ENCODE data around the gene DACH1.

The DACH1 gene

DNA sequence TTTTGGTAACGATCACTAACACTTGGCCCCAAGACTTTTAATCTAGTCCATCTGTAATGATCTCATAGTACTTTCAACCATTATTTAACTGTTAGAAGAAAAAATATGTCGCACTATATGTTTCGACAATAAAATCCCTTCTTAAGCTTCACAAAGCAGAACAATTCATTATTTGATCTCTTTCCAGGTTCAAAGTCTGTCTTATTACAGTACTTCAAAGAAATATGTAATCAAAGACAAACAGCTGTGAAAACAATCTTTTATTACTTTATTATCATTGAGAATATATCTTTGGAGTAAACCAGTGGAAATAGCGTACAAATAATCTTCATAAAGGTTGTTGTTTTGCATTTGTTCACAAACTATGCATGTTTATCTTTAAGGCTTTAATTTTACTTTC lies 93.5 kb downstream of the DACH1 start:
- Histone ChIP-seq H2AFZ (ENCODE audit: low read depth, low read length) (no peak overlapping the region), H3K4me3 (ENCODE audit: low read length) (no peak overlapping the region), H3K9me3 (ENCODE audit: insufficient read depth, low read length) (no peaks in the 10 kb centered on the region), H3K79me2 (ENCODE audit: low read length) (no peaks in the 10 kb centered on the region), H3K4me1 (ENCODE audit: low read length) (no peaks in the 10 kb centered on the region), H3K36me3 (replicated peaks; ENCODE audit: low read depth, low read length) (no peaks in the 10 kb centered on the region), H3K27me3 (ENCODE audit: low read depth, low read length) (no peaks in the 10 kb centered on the region), H3K9ac (ENCODE audit: low read length) (no peak overlapping the region), H3K4me2 (ENCODE audit: low read length) (no peak overlapping the region), H4K20me1 (ENCODE audit: insufficient read depth, low read length) (no peaks in the 10 kb centered on the region), H3K27ac (ENCODE audit: low read length) (no peak overlapping the region)
- TF ChIP-seq, protein P1, sequence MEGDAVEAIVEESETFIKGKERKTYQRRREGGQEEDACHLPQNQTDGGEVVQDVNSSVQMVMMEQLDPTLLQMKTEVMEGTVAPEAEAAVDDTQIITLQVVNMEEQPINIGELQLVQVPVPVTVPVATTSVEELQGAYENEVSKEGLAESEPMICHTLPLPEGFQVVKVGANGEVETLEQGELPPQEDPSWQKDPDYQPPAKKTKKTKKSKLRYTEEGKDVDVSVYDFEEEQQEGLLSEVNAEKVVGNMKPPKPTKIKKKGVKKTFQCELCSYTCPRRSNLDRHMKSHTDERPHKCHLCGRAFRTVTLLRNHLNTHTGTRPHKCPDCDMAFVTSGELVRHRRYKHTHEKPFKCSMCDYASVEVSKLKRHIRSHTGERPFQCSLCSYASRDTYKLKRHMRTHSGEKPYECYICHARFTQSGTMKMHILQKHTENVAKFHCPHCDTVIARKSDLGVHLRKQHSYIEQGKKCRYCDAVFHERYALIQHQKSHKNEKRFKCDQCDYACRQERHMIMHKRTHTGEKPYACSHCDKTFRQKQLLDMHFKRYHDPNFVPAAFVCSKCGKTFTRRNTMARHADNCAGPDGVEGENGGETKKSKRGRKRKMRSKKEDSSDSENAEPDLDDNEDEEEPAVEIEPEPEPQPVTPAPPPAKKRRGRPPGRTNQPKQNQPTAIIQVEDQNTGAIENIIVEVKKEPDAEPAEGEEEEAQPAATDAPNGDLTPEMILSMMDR (IDR thresholded peaks at IDR 0.05; ENCODE audit: low read depth, low read length), result no peak
- TF ChIP-seq EZH2phosphoT487 (IDR thresholded peaks at IDR 0.05; ENCODE audit: low read depth), result no peak

DNA sequence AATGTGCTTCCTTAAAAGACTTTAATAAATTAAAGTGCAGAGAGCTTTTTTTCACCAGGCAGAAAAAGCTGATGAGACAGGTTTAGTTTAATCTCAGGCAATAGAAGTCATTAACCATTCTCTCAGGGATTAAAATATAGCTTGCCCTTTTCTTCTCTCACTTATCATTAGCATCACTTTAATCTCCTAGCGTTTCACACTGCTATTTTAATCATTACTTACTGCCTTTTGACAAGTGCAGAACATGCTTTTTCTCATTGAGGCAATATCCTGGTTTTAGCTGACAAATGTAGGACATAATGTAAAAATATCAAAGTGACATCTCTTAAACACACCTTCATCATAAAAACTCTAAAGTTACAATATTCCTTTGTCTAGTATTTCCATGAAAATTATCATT lies 94.6 kb downstream of the DACH1 start:
- no peak overlapping the region for H3K9ac ChIP-seq (ENCODE audit: low read length)
- H3K4me1 ChIP-seq (ENCODE audit: low read length), result no peaks in the 10 kb centered on the region
- H3K79me2 ChIP-seq (ENCODE audit: low read length), result no peaks in the 10 kb centered on the region
- no peaks in the 10 kb centered on the region for H4K20me1 ChIP-seq (ENCODE audit: insufficient read depth, low read length)
- H3K36me3 ChIP-seq (replicated peaks; ENCODE audit: low read depth, low read length), result no peaks in the 10 kb centered on the region
- no peak overlapping the region for H3K4me2 ChIP-seq (ENCODE audit: low read length)
- H3K27me3 ChIP-seq (ENCODE audit: low read depth, low read length), result no peaks in the 10 kb centered on the region
- H3K27ac ChIP-seq (ENCODE audit: low read length), result no peak overlapping the region
- TF ChIP-seq, protein P1 (IDR thresholded peaks at IDR 0.05; ENCODE audit: low read depth, low read length), result no peak
- TF ChIP-seq EZH2phosphoT487 (IDR thresholded peaks at IDR 0.05; ENCODE audit: low read depth), result no peak
- H2AFZ ChIP-seq (ENCODE audit: low read depth, low read length), result no peak overlapping the region
- no peaks in the 10 kb centered on the region for H3K9me3 ChIP-seq (ENCODE audit: insufficient read depth, low read length)
- no peak overlapping the region for H3K4me3 ChIP-seq (ENCODE audit: low read length)

GRCh38 chr13:71771144-71771543 lies 95.9 kb downstream of the DACH1 start:
- no peak overlapping the region for H2AFZ ChIP-seq (ENCODE audit: low read depth, low read length)
- H3K9ac ChIP-seq (ENCODE audit: low read length), result no peak overlapping the region
- H3K36me3 ChIP-seq (replicated peaks; ENCODE audit: low read depth, low read length), result no peaks in the 10 kb centered on the region
- no peaks in the 10 kb centered on the region for H3K4me1 ChIP-seq (ENCODE audit: low read length)
- H3K27ac ChIP-seq (ENCODE audit: low read length), result no peak overlapping the region
- H3K79me2 ChIP-seq (ENCODE audit: low read length), result no peaks in the 10 kb centered on the region
- H3K27me3 ChIP-seq (ENCODE audit: low read depth, low read length), result no peaks in the 10 kb centered on the region
- H3K4me2 ChIP-seq (ENCODE audit: low read length), result no peak overlapping the region
- TF ChIP-seq, protein P1 (IDR thresholded peaks at IDR 0.05; ENCODE audit: low read depth, low read length), result no peak
- no peak for TF ChIP-seq EZH2phosphoT487 (IDR thresholded peaks at IDR 0.05; ENCODE audit: low read depth)
- H3K4me3 ChIP-seq (ENCODE audit: low read length), result no peak overlapping the region
- no peaks in the 10 kb centered on the region for H3K9me3 ChIP-seq (ENCODE audit: insufficient read depth, low read length)
- H4K20me1 ChIP-seq (ENCODE audit: insufficient read depth, low read length), result no peaks in the 10 kb centered on the region

DNA sequence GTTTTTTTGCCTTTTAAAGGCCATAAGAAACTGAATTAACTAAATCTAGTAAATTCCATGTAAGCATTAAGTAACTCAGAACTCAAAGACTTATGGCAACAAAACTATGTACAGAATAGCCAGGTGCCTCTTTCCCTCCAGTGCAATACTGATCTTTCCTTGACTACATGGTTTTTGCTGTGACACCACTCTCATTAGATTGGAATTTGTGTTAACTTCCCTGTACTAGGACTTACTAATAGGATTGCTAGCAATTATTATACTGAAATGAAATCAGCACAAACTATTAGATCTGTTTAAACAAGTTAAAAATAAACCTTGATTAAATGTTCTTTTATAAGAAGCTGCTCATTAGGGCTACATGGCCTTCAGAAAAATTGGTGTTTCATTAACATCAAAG lies 96.3 kb downstream of the DACH1 start:
- H3K36me3 ChIP-seq (replicated peaks; ENCODE audit: low read depth, low read length), result no peaks in the 10 kb centered on the region
- no peak overlapping the region for H3K4me2 ChIP-seq (ENCODE audit: low read length)
- TF ChIP-seq, protein P1 (IDR thresholded peaks at IDR 0.05; ENCODE audit: low read depth, low read length), result no peak
- no peak for TF ChIP-seq EZH2phosphoT487 (IDR thresholded peaks at IDR 0.05; ENCODE audit: low read depth)

More for the DNA sequence above, 96.3 kb downstream of the DACH1 start:
- no peak overlapping the region for H2AFZ ChIP-seq (ENCODE audit: low read depth, low read length)
- no peaks in the 10 kb centered on the region for H3K4me1 ChIP-seq (ENCODE audit: low read length)
- no peaks in the 10 kb centered on the region for H3K79me2 ChIP-seq (ENCODE audit: low read length)
- no peak overlapping the region for H3K27ac ChIP-seq (ENCODE audit: low read length)
- no peak overlapping the region for H3K9ac ChIP-seq (ENCODE audit: low read length)
- no peaks in the 10 kb centered on the region for H4K20me1 ChIP-seq (ENCODE audit: insufficient read depth, low read length)
- H3K9me3 ChIP-seq (ENCODE audit: insufficient read depth, low read length), result no peaks in the 10 kb centered on the region
- no peaks in the 10 kb centered on the region for H3K27me3 ChIP-seq (ENCODE audit: low read depth, low read length)
- H3K4me3 ChIP-seq (ENCODE audit: low read length), result no peak overlapping the region
